A673 (cell line): Measurements from ENCODE around the gene AFF1. TPM values are rescaled to one million over a fixed set of nuclear protein-coding genes. Genes with fewer than 3 reads are reported as not detected.

ENCODE experiments used
- BruUV-seq: library from RNA; stranded (reverse); fragments of 400-500 nt; replicated peaks from 2 replicates; lab custom pipeline; 2021; lab: Mats Ljungman, UMichigan
- CTCF ChIA-PET: fragments of 300-600 bp; sonication (Branson Sonifier 250); formaldehyde crosslinking; loops from one replicate; lab custom pipeline; 2022; ENCODE audit warnings: antibody characterized with exemption; lab: Charles Lee
- POLR2A ChIA-PET: fragments of 300-600 bp; sonication (Branson Sonifier 250); formaldehyde crosslinking; loops from one replicate; lab custom pipeline; 2022; ENCODE audit warnings: antibody characterized with exemption; ENCODE audit not compliant: low non-redundant PET; lab: Charles Lee
- DNase-seq: peaks from one replicate; pipeline ENCODE4 v3.0.0-alpha.2; 2015; ENCODE audit warnings: low spot score
- H3K27ac ChIP-seq: fragments of 200-600 bp; sonication (generic); 2 replicates; pipeline ENCODE4 v1.5.1; 2016; ENCODE audit warnings: mixed run types, low read depth, mild to moderate bottlenecking, mixed read lengths, antibody characterized with exemption, low read length; ENCODE audit not compliant: poor library complexity, severe bottlenecking
- H3K27me3 ChIP-seq: fragments of 200-600 bp; sonication (generic); replicated peaks from 2 replicates; pipeline ENCODE4 v1.6.1; 2017; ENCODE audit warnings: mixed run types, low read depth, mild to moderate bottlenecking, mixed read lengths, antibody characterized with exemption, low read length; ENCODE audit not compliant: insufficient read depth, poor library complexity
- H3K36me3 ChIP-seq: fragments of 200-600 bp; sonication (generic); 2 replicates; pipeline ENCODE4 v1.6.1; 2016; ENCODE audit warnings: mixed run types, mild to moderate bottlenecking, mixed read lengths, antibody characterized with exemption, low read length; ENCODE audit not compliant: insufficient read depth, poor library complexity, severe bottlenecking
- H3K4me1 ChIP-seq: fragments of 200-600 bp; sonication (generic); 2 replicates; pipeline ENCODE4 v1.6.1; 2017; ENCODE audit warnings: mixed run types, mild to moderate bottlenecking, mixed read lengths, antibody characterized with exemption, low read length; ENCODE audit not compliant: insufficient read depth, poor library complexity, severe bottlenecking
- H3K4me3 ChIP-seq: fragments of 200-600 bp; sonication (generic); 2 replicates; pipeline ENCODE4 v1.5.1; 2016; ENCODE audit warnings: low read depth, mixed run types, mild to moderate bottlenecking, mixed read lengths, low read length; ENCODE audit not compliant: poor library complexity, severe bottlenecking
- H3K9me3 ChIP-seq: fragments of 200-600 bp; sonication (generic); 2 replicates; pipeline ENCODE4 v1.6.1; 2016; ENCODE audit warnings: mixed run types, low read depth, mild to moderate bottlenecking, mixed read lengths, antibody characterized with exemption, low read length; ENCODE audit not compliant: poor library complexity, severe bottlenecking
- CTCF ChIP-seq: fragments of 300-800, 200-600 bp; sonication (generic); conservative IDR thresholded peaks from 2 replicates; pipeline ENCODE4 v1.5.1; 2017; ENCODE audit warnings: low read depth, mild to moderate bottlenecking, antibody characterized with exemption, low read length, moderate library complexity, mixed read lengths
- EZH2 ChIP-seq: fragments of 200-600 bp; sonication (generic); IDR thresholded peaks from 2 replicates; pipeline ENCODE4 v1.6.1; 2017; ENCODE audit warnings: borderline replicate concordance, low read depth, mild to moderate bottlenecking, mixed read lengths, antibody characterized with exemption, low read length; ENCODE audit not compliant: poor library complexity, severe bottlenecking
- intact Hi-C: fragments of 100-400 bp; cut with micrococcal nuclease; formaldehyde crosslinking; loops from one replicate; pipeline ENCODE4 v1.10.0; 2022; ENCODE audit not compliant: unreplicated experiment
- total RNA-seq: library from RNA; stranded (reverse); gene quantifications from 2 replicates; pipeline ENCODE4 v1.2.3, GENCODE V29; 2021

The AFF1 gene
- total RNA-seq, 1 experiment from 2014 or later: 60.1 TPM

GRCh38 chr4:87165892-87166291 is 231.1 kb downstream of the AFF1 start:
- no peak for TF ChIP-seq CTCF
- TF ChIP-seq EZH2: no peak
- Histone ChIP-seq H3K4me3 (no peak overlapping the region), H3K9me3 (no peaks in the 10 kb centered on the region), H3K27ac (no peak overlapping the region), H3K4me1 (no peaks in the 10 kb centered on the region), H3K27me3 (no peaks in the 10 kb centered on the region), H3K36me3 (no peaks in the 10 kb centered on the region)
- no TSS peak for BruUV-seq
- DNase-seq: no peak
- ChIA-PET POLR2A (no interaction called here), CTCF (no interaction called here)
- intact Hi-C loops: no loop called here

GRCh38 chr4:87166296-87166854 is 231.6 kb downstream of the AFF1 start:
- Histone ChIP-seq H3K27ac (no peak overlapping the region), H3K27me3 (no peaks in the 10 kb centered on the region), H3K36me3 (no peaks in the 10 kb centered on the region), H3K9me3 (no peaks in the 10 kb centered on the region), H3K4me1 (no peaks in the 10 kb centered on the region), H3K4me3 (no peak overlapping the region)
- ChIA-PET POLR2A (no interaction called here), CTCF (no interaction called here)
- intact Hi-C loops: no loop called here
- DNase-seq: no peak
- no TSS peak for BruUV-seq
- no peak for TF ChIP-seq EZH2
- no peak for TF ChIP-seq CTCF

GRCh38 chr4:87171944-87172343 is 237.1 kb downstream of the AFF1 start:
- Histone ChIP-seq H3K4me3 (no peak overlapping the region), H3K9me3 (no peaks in the 10 kb centered on the region), H3K27me3 (no peaks in the 10 kb centered on the region), H3K36me3 (no peaks in the 10 kb centered on the region), H3K27ac (no peak overlapping the region), H3K4me1 (no peaks in the 10 kb centered on the region)
- CTCF ChIA-PET: no interaction called here
- no peak for TF ChIP-seq CTCF
- no peak for TF ChIP-seq EZH2
- BruUV-seq: no TSS peak
- intact Hi-C loops: no loop called here
- no peak for DNase-seq
- POLR2A ChIA-PET: no interaction called here
